Neural progenitor cell (in vitro differentiated cells): Measurements from ENCODE around the gene CHCHD6. TPM values are rescaled to one million over a fixed set of nuclear protein-coding genes. Genes with fewer than 3 reads are reported as not detected.
A peak's percentile ranks its signal among the peaks of the same experiment; 100 is the strongest.

Source experiments
- DNase-seq: peaks from one replicate; pipeline ENCODE4 v3.0.0-alpha.2; 2016; ENCODE audit warnings: low spot score
- H2AFZ ChIP-seq: fragments of 200-600 bp; sonication (generic); replicated peaks from 2 replicates; pipeline ENCODE4 v1.6.1; 2016; ENCODE audit warnings: antibody characterized with exemption
- H3F3A ChIP-seq: fragments of 200-600 bp; sonication (generic); 2 replicates; pipeline ENCODE4 v1.6.1; 2016; ENCODE audit warnings: antibody characterized with exemption, low read depth
- H3K27ac ChIP-seq: fragments of 200-600 bp; sonication (generic); 2 replicates; pipeline ENCODE4 v1.5.1; 2016; ENCODE audit warnings: mild to moderate bottlenecking
- H3K27me3 ChIP-seq: fragments of 200-600 bp; sonication (generic); 2 replicates; pipeline ENCODE4 v1.6.1; 2016; ENCODE audit warnings: mild to moderate bottlenecking, moderate library complexity
- H3K36me3 ChIP-seq: fragments of 200-600 bp; sonication (generic); 2 replicates; pipeline ENCODE4 v1.5.1; 2016
- H3K4me1 ChIP-seq: fragments of 200-600 bp; sonication (generic); 2 replicates; pipeline ENCODE4 v1.6.1; 2016; ENCODE audit warnings: mixed run types
- H3K4me2 ChIP-seq: fragments of 200-600 bp; sonication (generic); 2 replicates; pipeline ENCODE4 v1.6.1; 2016
- H3K4me3 ChIP-seq: fragments of 200-600 bp; sonication (generic); 2 replicates; pipeline ENCODE4 v1.5.1; 2016
- H3K79me2 ChIP-seq: fragments of 200-600 bp; sonication (generic); 2 replicates; pipeline ENCODE4 v1.6.1; 2016; ENCODE audit warnings: low read depth
- H3K9ac ChIP-seq: fragments of 200-600 bp; sonication (generic); 2 replicates; pipeline ENCODE4 v1.6.1; 2016
- H3K9me3 ChIP-seq: fragments of 200-600 bp; sonication (generic); 2 replicates; pipeline ENCODE4 v1.5.1; 2016; ENCODE audit warnings: low read depth
- H4K20me1 ChIP-seq: fragments of 200-600 bp; sonication (generic); 2 replicates; pipeline ENCODE4 v1.6.1; 2016; ENCODE audit warnings: low read depth
- H3K27ac Mint-ChIP-seq: 3 replicates; pipeline ENCODE4 v1.8.0; 2021; ENCODE audit warnings: mixed read lengths
- H3K27me3 Mint-ChIP-seq: 2 replicates; pipeline ENCODE4 v1.8.0; 2022; ENCODE audit warnings: low read depth, mild to moderate bottlenecking, inconsistent platforms, moderate library complexity, mixed read lengths; ENCODE audit not compliant: insufficient read depth
- H3K36me3 Mint-ChIP-seq: 3 replicates; pipeline ENCODE4 v1.8.0; 2021; ENCODE audit warnings: mixed read lengths
- H3K4me1 Mint-ChIP-seq: 3 replicates; pipeline ENCODE4 v1.8.0; 2021; ENCODE audit warnings: mixed read lengths
- H3K4me3 Mint-ChIP-seq: 3 replicates; pipeline ENCODE4 v1.8.0; 2021; ENCODE audit warnings: mild to moderate bottlenecking, moderate library complexity, mixed read lengths
- H3K9me3 Mint-ChIP-seq: 3 replicates; pipeline ENCODE4 v1.8.0; 2020; ENCODE audit warnings: mixed read lengths
- CTCF ChIP-seq: fragments of 200-600 bp; sonication (generic); IDR thresholded peaks from 2 replicates; pipeline ENCODE4 v1.5.1; 2017; ENCODE audit warnings: antibody characterized with exemption, mild to moderate bottlenecking
- EZH2 ChIP-seq: fragments of 200-600 bp; sonication (generic); IDR thresholded peaks from 2 replicates; pipeline ENCODE4 v1.6.1; 2017; ENCODE audit warnings: antibody characterized with exemption, mild to moderate bottlenecking, moderate library complexity
- EZH2phosphoT487 ChIP-seq: fragments of 200-600 bp; sonication (generic); IDR thresholded peaks from 2 replicates; pipeline ENCODE4 v1.6.1; 2017; ENCODE audit warnings: antibody characterized with exemption
- total RNA-seq: library from RNA; depleted of rRNA; stranded (reverse); fragments of >200 nt; gene quantifications from 2 replicates; pipeline ENCODE4 v1.2.3, GENCODE V29; 2015; ENCODE audit warnings: low replicate concordance

CHCHD6 gene
- total RNA-seq, 1 donor from 2014 or later = 35.7 TPM

- no peaks in the 10 kb centered on the region for H3K27me3 Mint-ChIP-seq
- Histone ChIP-seq H3K4me1 (peaks cover 11% of the 10 kb centered on the region), H3K27me3 (no peaks in the 10 kb centered on the region), H3K36me3 (no peaks in the 10 kb centered on the region), H3F3A (no peaks in the 10 kb centered on the region), H3K9me3 (no peaks in the 10 kb centered on the region), H2AFZ (no peak overlapping the region), H3K4me3 (no peak overlapping the region), H3K9ac (no peak overlapping the region), H3K79me2 (no peaks in the 10 kb centered on the region), H4K20me1 (no peaks in the 10 kb centered on the region), H3K4me2 (peak overlapping the region; percentile 50), H3K27ac (no peak overlapping the region)
- DNase-seq = peak; percentile 51
- H3K9me3 Mint-ChIP-seq = no peaks in the 10 kb centered on the region
- no peak overlapping the region for H3K4me3 Mint-ChIP-seq
- peaks cover 8% of the 10 kb centered on the region for H3K4me1 Mint-ChIP-seq
- TF ChIP-seq EZH2phosphoT487 = no peak
- TF ChIP-seq EZH2 = no peak
- no peak for TF ChIP-seq CTCF
- no peaks in the 10 kb centered on the region for H3K36me3 Mint-ChIP-seq
- no peak overlapping the region for H3K27ac Mint-ChIP-seq
Measured at GRCh38 chr3:126691765-126692164, 12.3 kb upstream of the CHCHD6 start.

GRCh38 chr3:126692858-126693257, 11.2 kb upstream of the CHCHD6 start:
- H3K4me1 ChIP-seq = peaks cover 11% of the 10 kb centered on the region
- Mint-ChIP-seq H3K4me3 (no peak overlapping the region), H3K4me1 (peaks cover 8% of the 10 kb centered on the region), H3K9me3 (no peaks in the 10 kb centered on the region), H3K36me3 (no peaks in the 10 kb centered on the region), H3K27me3 (no peaks in the 10 kb centered on the region), H3K27ac (no peak overlapping the region)
- no peaks in the 10 kb centered on the region for H3K9me3 ChIP-seq
- H3K79me2 ChIP-seq = no peaks in the 10 kb centered on the region
- H3K4me3 ChIP-seq = no peak overlapping the region
- peak; percentile 31 for TF ChIP-seq CTCF
- no peak for TF ChIP-seq EZH2
- no peak overlapping the region for H3K9ac ChIP-seq
- H3F3A ChIP-seq = no peaks in the 10 kb centered on the region
- no peak overlapping the region for H3K4me2 ChIP-seq
- H3K36me3 ChIP-seq = no peaks in the 10 kb centered on the region
- no peak overlapping the region for H2AFZ ChIP-seq
- no peaks in the 10 kb centered on the region for H3K27me3 ChIP-seq
- H3K27ac ChIP-seq = no peak overlapping the region
- H4K20me1 ChIP-seq = no peaks in the 10 kb centered on the region
- DNase-seq = no peak

- Histone ChIP-seq H3K4me2 (no peak overlapping the region), H3K9ac (no peak overlapping the region), H3F3A (no peaks in the 10 kb centered on the region), H2AFZ (no peak overlapping the region), H3K9me3 (no peaks in the 10 kb centered on the region), H3K79me2 (no peaks in the 10 kb centered on the region), H3K36me3 (no peaks in the 10 kb centered on the region), H3K4me1 (peaks cover 11% of the 10 kb centered on the region), H3K27ac (no peak overlapping the region), H3K4me3 (no peak overlapping the region), H4K20me1 (no peaks in the 10 kb centered on the region), H3K27me3 (no peaks in the 10 kb centered on the region)
- Mint-ChIP-seq H3K4me1 (peaks cover 8% of the 10 kb centered on the region), H3K27ac (no peak overlapping the region), H3K27me3 (no peaks in the 10 kb centered on the region), H3K36me3 (no peaks in the 10 kb centered on the region), H3K9me3 (no peaks in the 10 kb centered on the region), H3K4me3 (no peak overlapping the region)
- TF ChIP-seq EZH2phosphoT487 (no peak), CTCF (no peak), EZH2 (no peak)
- DNase-seq = no peak
Measured at GRCh38 chr3:126693921-126694320, 10.1 kb upstream of the CHCHD6 start.
